ENCODE results near the gene RINT1.

GRCh38 chr7:105583061-105583460, 51.1 kb downstream of the RINT1 start:
- TF ChIP-seq CTCF (CRISPR knock-in tag; IDR thresholded peaks at IDR 0.05) (no peak), RAD21 (CRISPR knock-in tag; IDR thresholded peaks at IDR 0.05) (no peak), ZBTB25 (CRISPR knock-in tag; IDR thresholded peaks at IDR 0.05) (no peak), NR3C1 (CRISPR knock-in tag; IDR thresholded peaks at IDR 0.05) (no peak), GATAD2A (CRISPR knock-in tag; IDR thresholded peaks at IDR 0.05) (no peak), FOXK2 (IDR thresholded peaks at IDR 0.05) (no peak), ZNF709 (CRISPR knock-in tag; IDR thresholded peaks at IDR 0.05) (no peak), CHD2 (IDR thresholded peaks at IDR 0.05; ENCODE audit: low read depth, low read length) (no peak), ZBTB33 (CRISPR knock-in tag; IDR thresholded peaks at IDR 0.05) (no peak), NCOA5 (CRISPR knock-in tag; IDR thresholded peaks at IDR 0.05) (no peak)
